Measurements from ENCODE around the gene MCC. TPM values are rescaled to one million over a fixed set of nuclear protein-coding genes. Genes with fewer than 3 reads are reported as not detected.
"Not testable (repeated sequence)": the region's sequence is repeated elsewhere in the genome, so short reads cannot be mapped to it uniquely, and the experiment has no call there.

The MCC gene
- total and polyA plus RNA-seq, 9 donors = 29.8 to 262 (median 108) TPM

GRCh38 chr5:113081091-113081839, 407.0 kb downstream of the MCC start:
- Histone ChIP-seq H3K27me3 (no peaks in the 10 kb centered on the region), H3K27ac (no peak overlapping the region), H3K9me3 (no peaks in the 10 kb centered on the region), H3K4me1 (ENCODE audit: insufficient read depth) (no peaks in the 10 kb centered on the region), H3K36me3 (no peaks in the 10 kb centered on the region), H3K4me3 (no peak overlapping the region)
- intact Hi-C loops (cut with DNase I) = no loop called here
- DNase-seq = no peak
- TF ChIP-seq POLR2A (IDR thresholded peaks at IDR 0.05) (no peak), CTCF (IDR thresholded peaks at IDR 0.05) (no peak), EP300 (IDR thresholded peaks at IDR 0.05) (no peak)
- WGBS, 3 donors = 85 to 91% (median 86%) methylated on average over 4 of the region's 4 CpGs

- 94 to 98% (median 96%) methylated on average over 2 of the region's 2 CpGs for WGBS, 3 donors
- DNase-seq; H3K27me3 ChIP-seq; H3K27ac ChIP-seq; H3K4me3 ChIP-seq; H3K9me3 ChIP-seq; H3K36me3 ChIP-seq; H3K4me1 ChIP-seq (ENCODE audit: insufficient read depth); intact Hi-C loops (cut with DNase I): not testable (repeated sequence)
Observed at GRCh38 chr5:113076649-113077048, 411.6 kb downstream of the MCC start.

- H3K9me3 ChIP-seq = no peaks in the 10 kb centered on the region
- TF ChIP-seq EP300 (IDR thresholded peaks at IDR 0.05) (no peak), POLR2A (IDR thresholded peaks at IDR 0.05) (no peak), CTCF (IDR thresholded peaks at IDR 0.05) (no peak)
- 95 to 98% (median 96%) methylated on average over 16 to 21 of the region's 21 CpGs for WGBS, 3 donors
- no peak overlapping the region for H3K27ac ChIP-seq
- H3K27me3 ChIP-seq = no peaks in the 10 kb centered on the region
- no peaks in the 10 kb centered on the region for H3K36me3 ChIP-seq
- DNase-seq = peak in 1 of 5 donors; percentile 16
- H3K4me1 ChIP-seq (ENCODE audit: insufficient read depth) = peaks cover 4% of the 10 kb centered on the region
- intact Hi-C loops (cut with DNase I) = no loop called here
- H3K4me3 ChIP-seq = no peak overlapping the region
Observed at GRCh38 chr5:113075019-113075418, 413.2 kb downstream of the MCC start.

- DNase-seq = peak in 1 of 5 donors; percentile 24
Observed at GRCh38 chr5:113073629-113074034, 414.6 kb downstream of the MCC start.

GRCh38 chr5:113071401-113071800, 416.9 kb downstream of the MCC start:
- intact Hi-C loops (cut with DNase I) = no loop called here
- H3K36me3 ChIP-seq = no peaks in the 10 kb centered on the region
- 83 to 94% (median 86%) methylated on average over 3 of the region's 3 CpGs for WGBS, 3 donors

More at GRCh38 chr5:113073629-113074034, 414.6 kb downstream of the MCC start:
- H3K4me1 ChIP-seq (ENCODE audit: insufficient read depth); H3K27me3 ChIP-seq; H3K27ac ChIP-seq; H3K36me3 ChIP-seq; H3K9me3 ChIP-seq; H3K4me3 ChIP-seq: not testable (repeated sequence)
- intact Hi-C loops (cut with DNase I) = loop anchor here in 1 of 4 donors (1.0 kb wide), 1 partner anchor 20 kb away; no protein-coding TSS in a partner anchor
- 56 to 73% (median 67%) methylated on average over 11 of the region's 11 CpGs for WGBS, 3 donors

More at GRCh38 chr5:113071401-113071800, 416.9 kb downstream of the MCC start:
- H3K27me3 ChIP-seq = no peaks in the 10 kb centered on the region
- no peak overlapping the region for H3K27ac ChIP-seq
- DNase-seq = peak in 1 of 5 donors; percentile 26
- TF ChIP-seq EP300 (IDR thresholded peaks at IDR 0.05) = no peak
- TF ChIP-seq POLR2A (IDR thresholded peaks at IDR 0.05) = no peak
- TF ChIP-seq CTCF (IDR thresholded peaks at IDR 0.05) = no peak
- peaks cover 4% of the 10 kb centered on the region for H3K4me1 ChIP-seq (ENCODE audit: insufficient read depth)
- no peaks in the 10 kb centered on the region for H3K9me3 ChIP-seq
- H3K4me3 ChIP-seq = no peak overlapping the region

All from ovary (tissue), 9 donors.